K562 (cell line): ENCODE measurements around the gene PITX2. TPM values are rescaled to one million over a fixed set of nuclear protein-coding genes. Genes with fewer than 3 reads are reported as not detected.

Experiments
- ATAC-seq: fragments of 200-7000 bp; cut with Tn5 transposase; 3 replicates; pipeline ENCODE4 v1.9.1; 2020; ENCODE audit warnings: moderate library complexity
- BruUV-seq: library from RNA; stranded (reverse); fragments of 400-500 nt; replicated peaks from 2 replicates; lab custom pipeline; 2021; lab: Mats Ljungman, UMichigan
- CTCF ChIA-PET: fragments of 300-600 bp; formaldehyde crosslinking; extraction: SDS; loops from one replicate; lab custom pipeline; 2021; ENCODE audit warnings: low intra/inter-chr PET ratio; lab: Yijun Ruan, JAX
- POLR2A ChIA-PET: fragments of 300-600, 350-650 bp; sonication (Branson Sonifier 250); formaldehyde crosslinking; extraction: SDS; loops from one replicate; lab custom pipeline; 2021; ENCODE audit warnings: antibody characterized with exemption, inconsistent platforms; lab: Yijun Ruan, JAX
- DNase-seq, 4 experiments: peaks; one replicate each; pipeline versions ENCODE4 v3.0.0 to v3.0.0-alpha.2; 2011 to 2018; ENCODE audit warnings: low spot score in 3 of 4, mixed read lengths in 3 of 4; ENCODE audit errors: extremely low read depth in 1 of 4
- FAIRE-seq: peaks from 2 replicates; lab custom pipeline; 2011; peaks lifted over from hg19 to GRCh38; lab: Jason Lieb, UNC
- H2AFZ ChIP-seq: 2 replicates; pipeline ENCODE4 v1.6.0; 2011; ENCODE audit warnings: low read depth, low read length, control low read depth, inconsistent platforms
- H3K27ac ChIP-seq: fragments of 200-600 bp; 3 replicates; pipeline ENCODE4 v1.8.0; 2011; ENCODE audit warnings: low read depth, mild to moderate bottlenecking, control low read depth, inconsistent platforms, low read length, moderate library complexity, mixed read lengths; ENCODE audit errors: extremely low read depth
- H3K27me3 ChIP-seq, 2 experiments: fragments of 300-600 bp in 1 of 2; 2 replicates in 1 of 2; 3 replicates in 1 of 2; pipeline versions ENCODE4 v1.6.0 to v1.8.0; 2011; ENCODE audit warnings: inconsistent platforms in 2 of 2, low read length in 2 of 2, mild to moderate bottlenecking in 1 of 2, mixed read lengths in 1 of 2, moderate library complexity in 1 of 2; ENCODE audit not compliant: control insufficient read depth in 2 of 2, insufficient read depth in 2 of 2
- H3K36me3 ChIP-seq: fragments of 300-600 bp; 3 replicates; pipeline ENCODE4 v1.8.0; 2011; ENCODE audit warnings: mild to moderate bottlenecking, low read length, inconsistent platforms; ENCODE audit not compliant: control insufficient read depth, insufficient read depth
- H3K4me1 ChIP-seq, 2 experiments: fragments of 200-600 bp in 1 of 2; replicated peaks in 1 of 2; 2 replicates in 1 of 2; 3 replicates in 1 of 2; pipeline versions ENCODE4 v1.5.1 to v1.8.0; 2011; ENCODE audit warnings: inconsistent platforms in 2 of 2, low read length in 2 of 2, mild to moderate bottlenecking in 1 of 2, mixed read lengths in 1 of 2, moderate library complexity in 1 of 2; ENCODE audit not compliant: control insufficient read depth in 2 of 2, insufficient read depth in 2 of 2
- H3K4me2 ChIP-seq: 2 replicates; pipeline ENCODE4 v1.6.1; 2011; ENCODE audit warnings: low read length, control low read depth, inconsistent platforms, mixed read lengths; ENCODE audit not compliant: insufficient read depth
- H3K4me3 ChIP-seq: fragments of 200-600 bp; sonication (generic), shearing (Covaris generic); 2 replicates; pipeline ENCODE4 v1.5.1; 2016; ENCODE audit warnings: control low read depth, inconsistent platforms
- H3K79me2 ChIP-seq: fragments of 200-600 bp; 3 replicates; pipeline ENCODE4 v1.8.0; 2011; ENCODE audit warnings: low read length, inconsistent platforms; ENCODE audit not compliant: control insufficient read depth, insufficient read depth
- H3K9ac ChIP-seq, 2 experiments: 2 replicates each; pipeline versions ENCODE4 v1.6.0 to v1.6.1; 2011; ENCODE audit warnings: low read depth in 2 of 2, low read length in 2 of 2, control low read depth in 1 of 2, inconsistent platforms in 1 of 2, mild to moderate bottlenecking in 1 of 2, mixed read lengths in 1 of 2; ENCODE audit not compliant: insufficient read depth in 1 of 2
- H3K9me1 ChIP-seq: one replicate; pipeline ENCODE4 v1.6.0; 2011; ENCODE audit warnings: inconsistent platforms, mild to moderate bottlenecking, low read length, moderate library complexity; ENCODE audit not compliant: control insufficient read depth, insufficient read depth
- H3K9me3 ChIP-seq: replicated peaks from 2 replicates; pipeline ENCODE4 v1.5.1; 2011; ENCODE audit warnings: low read depth, low read length, inconsistent platforms; ENCODE audit not compliant: control insufficient read depth, insufficient read depth
- H4K20me1 ChIP-seq: replicated peaks from 2 replicates; pipeline ENCODE4 v1.6.1; 2011; ENCODE audit warnings: low read length, inconsistent platforms, mixed read lengths; ENCODE audit not compliant: control insufficient read depth, insufficient read depth
- ADNP ChIP-seq: fragments of 200-800 bp; sonication (Bioruptor generic); IDR thresholded peaks from 2 replicates; pipeline ENCODE4 v1.6.1; 2016; ENCODE audit warnings: missing genetic modification characterization, missing compliant biosample characterization
- CTBP1 ChIP-seq: fragments of 450-650 bp; IDR thresholded peaks from 2 replicates; pipeline ENCODE4 v1.6.1; 2016; ENCODE audit warnings: borderline replicate concordance
- FOXA3 ChIP-seq, 2 experiments: fragments of 450-650 bp in 1 of 2; sonication (generic) in 1 of 2; formaldehyde crosslinking; IDR thresholded peaks in 1 of 2; conservative IDR thresholded peaks in 1 of 2; 2 replicates each; pipeline versions ENCODE4 v1.4.0 to v1.8.0; 2020 to 2022; ENCODE audit warnings: mild to moderate bottlenecking in 2 of 2, missing genetic modification reagents in 1 of 2
- FOXJ3 ChIP-seq: sonication (generic); formaldehyde crosslinking; IDR thresholded peaks from 2 replicates; pipeline ENCODE4 v1.4.0; 2020; ENCODE audit warnings: mild to moderate bottlenecking, missing genetic modification reagents
- HNRNPUL1 ChIP-seq: fragments of 200-400 bp; formaldehyde crosslinking; IDR thresholded peaks from 2 replicates; pipeline ENCODE4 v1.6.1; 2017; ENCODE audit warnings: low read length
- HSF4 ChIP-seq: fragments of 250-450 bp; sonication (Bioruptor Pico); IDR thresholded peaks from 2 replicates; pipeline ENCODE4 v2.1.2; 2022; ENCODE audit warnings: mild to moderate bottlenecking, moderate library complexity, borderline replicate concordance
- KDM4B ChIP-seq, 2 experiments: fragments of 450-650 bp in 1 of 2; sonication (generic) in 1 of 2; IDR thresholded peaks; 2 replicates each; pipeline ENCODE4 v1.6.1; 2016 to 2017; ENCODE audit warnings: borderline replicate concordance in 2 of 2, antibody characterized with exemption in 1 of 2, low read depth in 1 of 2, mild to moderate bottlenecking in 1 of 2
- KLF1 ChIP-seq: fragments of 450-650 bp; IDR thresholded peaks from 2 replicates; pipeline ENCODE4 v1.6.1; 2016; ENCODE audit warnings: missing genetic modification characterization, missing compliant biosample characterization
- NBN ChIP-seq: fragments of 450-650 bp; IDR thresholded peaks from 2 replicates; pipeline ENCODE4 v1.6.1; 2016; ENCODE audit warnings: low read depth, mild to moderate bottlenecking
- NR3C1 ChIP-seq: sonication (generic); formaldehyde crosslinking; IDR thresholded peaks from 2 replicates; pipeline ENCODE4 v1.8.1; 2022; ENCODE audit warnings: missing genetic modification reagents
- OTX1 ChIP-seq: fragments of 450-650 bp; formaldehyde crosslinking; IDR thresholded peaks from 2 replicates; pipeline ENCODE4 v1.4.0; 2022; ENCODE audit warnings: mild to moderate bottlenecking
- STAT5B ChIP-seq: fragments of 250-450 bp; sonication (Bioruptor Pico); IDR thresholded peaks from 2 replicates; pipeline ENCODE4 v1.8.0; 2021; ENCODE audit warnings: mild to moderate bottlenecking, inconsistent platforms
- THRA ChIP-seq: fragments of 450-650 bp; IDR thresholded peaks from 2 replicates; pipeline ENCODE4 v1.6.1; 2017; ENCODE audit warnings: mild to moderate bottlenecking, moderate library complexity
- ZNF384 ChIP-seq: IDR thresholded peaks from 2 replicates; pipeline ENCODE4 v1.6.1; 2012; ENCODE audit warnings: low read depth, low read length, improper control_type of control experiment
- ZNF41 ChIP-seq: fragments of 250-450 bp; sonication (Bioruptor Pico); conservative IDR thresholded peaks from 2 replicates; pipeline ENCODE4 v1.4.0; 2020; ENCODE audit warnings: mild to moderate bottlenecking
- ZNF589 ChIP-seq: fragments of 200-800 bp; sonication (Bioruptor generic); IDR thresholded peaks from 2 replicates; pipeline ENCODE4 v1.6.1; 2016; ENCODE audit warnings: low read depth, missing genetic modification characterization, missing compliant biosample characterization
- ZNF695 ChIP-seq: fragments of 450-650 bp; formaldehyde crosslinking; IDR thresholded peaks from 2 replicates; pipeline ENCODE4 v1.4.0; 2020; ENCODE audit warnings: mild to moderate bottlenecking, moderate library complexity
- ZNF77 ChIP-seq: fragments of 250-450 bp; sonication (Bioruptor Pico); IDR thresholded peaks from 2 replicates; pipeline ENCODE4 v1.5.0; 2020
- ZSCAN32 ChIP-seq: fragments of 450-650 bp; formaldehyde crosslinking; IDR thresholded peaks from 2 replicates; pipeline ENCODE4 v1.4.0; 2020; ENCODE audit warnings: mild to moderate bottlenecking, moderate library complexity
- WGBS: fragments of 100-300 bp; shearing (Covaris generic); methylation state at CpG from one replicate; pipeline ENCODE4 v1.1.6; 2016; ENCODE audit warnings: low coverage, mixed read lengths; ENCODE audit not compliant: insufficient coverage; ENCODE audit errors: missing lambda C conversion rate; 5-methylcytosine and 5-hydroxymethylcytosine counted together
- in situ Hi-C: fragments of 300-500 bp; cut with MboI; formaldehyde crosslinking; loops from 4 replicates; pipeline ENCODE4 v1.15.0; 2018; ENCODE audit warnings: inconsistent platforms, mixed read lengths
- intact Hi-C: fragments of 100-400 bp; cut with micrococcal nuclease; formaldehyde crosslinking; loops from 2 replicates; pipeline ENCODE4 v1.14.2; 2022
- polyA plus RNA-seq, 8 experiments: library from polyadenylated mRNA; depleted of rRNA in 4 of 8; stranded (reverse) in 5 of 8; unstranded in 3 of 8; fragments of >200 nt; fragmentation: Nextera tagmentation in 2 of 8; fragmentation: Illumina TruSeq in 1 of 8; extraction: Ambion mirVana in 2 of 8; extraction: Trizol in 1 of 8; gene quantifications; 2 replicates each; pipeline versions ENCODE4 v1.2.1 to v1.2.3, GENCODE V29; 2011 to 2014; ENCODE audit warnings: inconsistent platforms in 1 of 8, missing spikeins in 1 of 8
- total RNA-seq, 7 experiments: library from RNA; depleted of rRNA in 6 of 7; stranded (reverse); fragments of >200 nt in 6 of 7; fragmentation: Illumina TruSeq in 2 of 7; extraction: Trizol in 2 of 7; gene quantifications; 2 replicates each; pipeline versions ENCODE4 v1.2.1 to v1.2.3, GENCODE V29; 2011 to 2021; ENCODE audit warnings: low replicate concordance in 1 of 7

PITX2 gene
- total and polyA plus RNA-seq, 9 of the 15 experiments (the other 6 are each of a cell fraction or from before 2014, with no cell fraction given): 0.08 TPM; not detected in 8

GRCh38 chr4:110666030-110666429 is 43.2 kb upstream of the PITX2 start:
- no peaks in the 10 kb centered on the region for H3K79me2 ChIP-seq
- ChIA-PET CTCF (no interaction called here), POLR2A (no interaction called here)
- no peaks in the 10 kb centered on the region for H3K4me1 ChIP-seq
- H2AFZ ChIP-seq: no peak overlapping the region
- no peak overlapping the region for H3K4me2 ChIP-seq
- no peaks in the 10 kb centered on the region for H4K20me1 ChIP-seq
- no peak overlapping the region for H3K27ac ChIP-seq
- no peak overlapping the region for H3K9ac ChIP-seq
- in situ Hi-C loops: no loop called here
- DNase-seq (no peak), FAIRE-seq (no peak), ATAC-seq (no peak)
- H3K9me3 ChIP-seq: no peaks in the 10 kb centered on the region
- WGBS: 0% methylated on average over 3 of the region's 3 CpGs
- no peaks in the 10 kb centered on the region for H3K9me1 ChIP-seq
- intact Hi-C loops: no loop called here
- BruUV-seq: no TSS peak
- no peak overlapping the region for H3K4me3 ChIP-seq
- H3K36me3 ChIP-seq: no peaks in the 10 kb centered on the region
- no peak for TF ChIP-seq KLF1 (tag)
- TF ChIP-seq ZSCAN32 (CRISPR knock-in tag): no peak
- TF ChIP-seq NBN: no peak
- TF ChIP-seq KDM4B (IDR thresholded peaks at IDR 0.05; ENCODE audit: borderline replicate concordance in 2 of 2, low read depth in 1 of 2): no peak
- no peak for TF ChIP-seq CTBP1
- no peak for TF ChIP-seq HNRNPUL1
- no peak for TF ChIP-seq STAT5B (CRISPR knock-in tag)
- TF ChIP-seq ZNF41: no peak
- no peak for TF ChIP-seq ZNF77 (CRISPR knock-in tag)
- no peak for TF ChIP-seq OTX1 (CRISPR knock-in tag)
- no peak for TF ChIP-seq ZNF384
- no peak for TF ChIP-seq NR3C1 (CRISPR knock-in tag)
- no peak for TF ChIP-seq FOXA3 (CRISPR knock-in tag; conservative IDR thresholded peaks at IDR 0.05 in 1 of 2, IDR thresholded peaks at IDR 0.05 in 1 of 2)
- TF ChIP-seq ADNP (tag): no peak
- TF ChIP-seq HSF4 (CRISPR knock-in tag): no peak
- no peak for TF ChIP-seq THRA
- TF ChIP-seq FOXJ3 (CRISPR knock-in tag): no peak
- no peak for TF ChIP-seq ZNF695 (CRISPR knock-in tag)
- TF ChIP-seq ZNF589 (CRISPR knock-in tag): no peak
- H3K27me3 ChIP-seq: no peaks in the 10 kb centered on the region
